ENCODE measurements around the gene TENM3.

TENM3 gene

DNA sequence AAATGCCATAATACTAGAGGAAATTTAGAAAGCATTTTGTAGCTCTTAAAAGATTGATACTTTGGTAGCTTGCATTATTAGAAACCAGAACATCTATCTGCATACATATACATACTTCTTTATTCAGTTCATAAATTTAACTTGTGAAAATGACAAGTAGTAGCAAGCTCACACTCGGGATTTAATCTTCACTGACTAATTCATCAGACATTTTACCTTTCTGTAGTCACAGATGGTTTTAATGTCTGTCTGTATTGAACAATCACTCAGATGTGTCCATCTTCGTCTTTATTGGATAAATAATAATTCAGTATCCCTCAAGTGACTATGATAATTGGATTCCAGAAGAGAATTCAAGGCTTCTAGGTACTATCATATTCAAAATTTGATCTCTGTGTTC, 232.3 kb downstream of the TENM3 start:
- no peak for DNase-seq

- DNase-seq, result no peak
Observed at GRCh38 chr4:182478475-182478874, 235.3 kb downstream of the TENM3 start.

DNA sequence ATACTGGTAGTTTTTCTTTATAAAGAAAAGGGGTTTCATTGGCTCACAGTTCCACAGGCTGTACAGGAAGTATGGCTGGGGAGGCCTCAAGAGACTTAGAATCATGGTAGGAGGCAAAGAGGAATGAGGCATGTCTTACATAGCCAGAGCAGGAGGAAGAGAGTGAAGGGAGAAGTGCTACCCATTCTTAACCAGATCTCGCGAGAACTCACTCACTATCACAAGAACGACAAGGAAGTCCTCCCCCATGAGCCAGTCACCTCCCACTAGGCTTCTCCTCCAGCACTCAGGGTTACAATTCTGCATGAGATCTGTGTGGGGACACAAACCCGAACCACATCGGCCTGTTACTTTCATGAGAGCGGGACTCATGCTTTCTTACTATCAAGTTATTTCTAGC, 240.5 kb downstream of the TENM3 start:
- no peak for DNase-seq

DNA sequence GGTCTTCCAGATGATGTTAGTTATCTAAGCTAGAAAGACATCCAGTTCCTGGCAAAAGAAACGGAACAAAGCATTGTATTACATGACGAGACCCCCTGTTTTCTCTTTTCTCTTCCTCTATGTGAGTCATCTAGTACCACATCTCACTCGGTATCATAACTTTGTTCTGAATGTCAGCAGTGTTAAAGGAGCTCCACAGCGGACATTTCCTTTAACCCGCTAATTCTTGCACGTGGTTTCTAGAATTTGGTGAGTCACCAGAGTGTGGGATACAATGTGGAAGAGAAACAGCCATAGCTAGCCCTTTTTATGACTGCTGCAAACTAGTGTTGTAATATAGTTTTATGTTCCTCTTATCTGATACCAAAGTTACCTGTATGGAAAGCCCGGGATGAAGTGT, 243.7 kb downstream of the TENM3 start:
- DNase-seq, result no peak

GRCh38 chr4:182488896-182489295, 245.7 kb downstream of the TENM3 start:
- DNase-seq, result no peak

DNA sequence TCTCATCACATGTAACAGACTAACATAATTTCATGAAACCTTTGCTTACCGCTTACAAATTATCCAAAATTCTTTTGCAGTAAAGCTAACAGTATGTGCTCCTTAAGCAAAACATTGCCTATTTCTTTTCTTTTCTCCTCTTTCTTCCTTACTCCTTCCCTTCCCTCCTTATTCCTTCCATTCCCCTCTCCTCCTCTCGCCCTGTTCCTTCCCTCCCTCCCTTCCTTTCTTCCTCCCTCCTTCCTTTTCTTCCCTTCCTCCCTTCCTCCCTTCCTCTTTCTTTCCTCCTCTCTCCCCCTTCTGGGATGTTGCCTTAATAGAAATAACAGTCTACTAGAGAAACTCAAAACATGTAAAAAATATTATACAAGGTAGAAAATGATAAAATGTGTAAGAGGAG, 246.4 kb downstream of the TENM3 start:
- DNase-seq, result no peak

DNA sequence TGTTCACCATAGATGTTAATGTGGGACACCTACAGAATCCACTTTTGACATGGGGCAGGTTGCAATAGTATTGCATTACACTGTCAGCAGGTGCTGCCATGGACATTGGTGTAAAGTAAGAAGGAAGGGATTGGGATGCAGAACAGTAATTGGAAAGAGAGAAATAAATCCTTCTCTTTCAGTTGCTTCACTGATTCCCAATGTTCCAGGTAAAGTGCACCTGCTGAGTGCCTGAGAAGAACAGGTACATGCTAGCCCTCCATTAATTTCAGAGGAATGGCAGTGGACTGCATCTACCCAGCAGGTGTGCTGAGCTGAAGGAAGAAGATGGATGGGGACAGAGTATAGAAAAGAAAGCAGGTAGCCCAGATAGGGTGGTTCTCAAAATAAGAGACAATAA, 248.5 kb downstream of the TENM3 start:
- no peak for DNase-seq

GRCh38 chr4:182492423-182492822, 249.2 kb downstream of the TENM3 start:
- no peak for DNase-seq

DNA sequence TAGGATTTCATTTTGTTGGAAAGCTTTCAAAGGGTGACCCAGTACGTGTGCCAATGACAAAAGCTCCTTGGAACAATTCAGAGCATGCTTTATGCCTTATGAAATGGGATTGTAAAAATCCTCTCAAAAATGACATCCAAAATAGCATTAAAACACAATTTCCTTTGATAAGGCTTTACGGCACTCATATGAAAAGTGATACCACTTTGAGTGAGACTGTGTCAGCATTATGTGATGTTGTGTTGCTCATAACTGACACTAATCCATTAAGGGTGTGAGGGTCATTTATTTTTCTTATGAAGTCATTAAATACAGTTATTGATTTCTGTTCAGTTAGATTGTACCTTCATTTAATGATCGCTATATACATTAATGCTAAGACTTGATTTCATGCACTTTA, 250.2 kb downstream of the TENM3 start:
- DNase-seq, result no peak

DNA sequence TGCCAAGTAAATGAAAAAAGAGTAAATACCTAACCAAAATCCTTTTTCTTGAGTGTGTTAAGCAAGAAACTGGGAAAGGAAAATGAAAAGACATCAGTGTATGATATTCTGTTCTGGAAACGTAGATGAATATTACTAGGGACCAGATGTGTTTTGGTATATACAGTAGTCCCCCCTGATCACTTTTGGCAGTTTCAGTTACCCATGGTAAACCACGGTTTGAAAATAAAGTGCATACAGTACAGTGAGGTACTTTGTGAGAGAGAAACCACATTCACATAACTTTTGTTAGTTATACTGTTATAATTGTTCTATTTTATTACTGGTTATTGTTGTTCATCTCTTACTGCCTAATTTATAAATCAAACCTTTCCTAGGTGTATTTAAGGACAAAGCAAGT, 250.9 kb downstream of the TENM3 start:
- no peak for DNase-seq

- no peak for DNase-seq
Observed at GRCh38 chr4:182495031-182495430, 251.8 kb downstream of the TENM3 start.

- no peak for DNase-seq
Observed at GRCh38 chr4:182495645-182496385, 252.6 kb downstream of the TENM3 start.

DNA sequence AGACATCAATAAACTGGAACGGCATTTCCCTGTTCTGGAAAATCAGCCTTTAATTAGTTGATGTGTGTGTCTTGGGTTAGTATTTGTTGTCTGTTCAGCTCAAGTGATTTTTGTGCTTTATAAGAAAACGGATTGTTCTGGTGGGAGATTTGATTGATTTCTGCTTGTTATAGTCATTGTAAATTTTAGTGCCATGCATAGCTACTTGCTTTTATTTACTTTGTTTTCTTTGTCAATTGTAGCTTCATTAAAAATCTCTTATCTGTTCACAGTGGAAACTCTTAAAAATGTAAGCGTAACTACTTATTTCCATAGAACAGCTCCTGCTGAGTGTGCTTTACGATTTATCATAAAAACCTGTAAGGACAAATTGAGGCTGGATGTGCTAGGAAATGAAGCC, 253.2 kb downstream of the TENM3 start:
- no peak for DNase-seq

- no peak for DNase-seq
Observed at GRCh38 chr4:182502064-182502463, 258.9 kb downstream of the TENM3 start.

DNA sequence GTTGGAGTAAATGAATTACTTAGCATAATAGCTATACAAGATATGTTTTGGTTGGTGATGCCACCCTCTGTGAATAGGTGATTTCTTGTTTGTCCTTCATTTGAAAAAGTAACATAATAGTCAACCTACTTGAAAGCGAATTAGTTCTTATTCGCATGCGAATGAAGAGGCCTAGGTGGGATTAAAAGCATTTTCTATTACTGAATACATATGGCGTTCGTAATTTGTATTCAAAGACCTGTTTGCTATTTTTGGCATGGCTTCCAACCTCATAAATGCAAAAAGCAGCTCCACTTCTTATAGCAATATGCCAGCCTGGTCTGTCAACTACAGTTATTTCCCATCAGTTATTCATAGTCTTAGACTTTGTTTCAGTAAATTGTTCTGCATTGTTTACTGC, 261.3 kb downstream of the TENM3 start:
- no peak for DNase-seq

- DNase-seq, result no peak
Observed at GRCh38 chr4:182507805-182508204, 264.6 kb downstream of the TENM3 start.

GRCh38 chr4:182510836-182511235, 267.6 kb downstream of the TENM3 start:
- DNase-seq, result no peak

DNA sequence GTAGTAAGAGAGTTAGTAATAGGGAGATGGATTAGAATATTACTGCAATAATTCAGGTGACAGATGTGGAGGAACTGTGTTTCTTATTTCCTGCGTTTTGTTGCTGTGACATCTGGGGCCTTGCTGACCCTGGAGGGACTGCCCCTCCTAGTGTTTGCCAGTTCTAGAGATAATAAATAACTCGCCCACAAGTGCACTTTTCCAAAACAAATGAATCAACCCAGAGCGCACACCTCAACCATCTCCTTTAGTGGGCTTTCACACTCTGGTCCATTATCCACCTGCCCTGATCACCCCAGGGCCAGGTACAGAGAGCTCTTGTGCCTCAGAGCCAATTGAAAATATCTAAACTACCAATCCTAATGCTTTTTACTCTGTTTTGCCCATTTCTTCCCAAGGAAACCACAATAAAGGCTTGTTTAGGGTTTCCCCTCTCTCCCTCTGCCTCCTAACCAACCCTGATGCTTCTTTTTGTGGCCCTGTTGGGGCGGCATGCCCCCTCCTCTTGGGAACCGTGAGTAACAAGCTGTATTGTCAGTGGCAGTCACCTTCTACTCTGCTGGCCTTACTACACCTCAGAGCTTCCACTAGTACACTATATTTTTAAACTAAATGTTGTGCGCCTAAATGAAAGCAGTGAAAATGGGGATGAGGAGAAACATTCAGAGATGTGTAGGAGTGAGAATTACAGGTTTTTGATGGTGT, 270.5 kb downstream of the TENM3 start:
- no peak for DNase-seq

DNA sequence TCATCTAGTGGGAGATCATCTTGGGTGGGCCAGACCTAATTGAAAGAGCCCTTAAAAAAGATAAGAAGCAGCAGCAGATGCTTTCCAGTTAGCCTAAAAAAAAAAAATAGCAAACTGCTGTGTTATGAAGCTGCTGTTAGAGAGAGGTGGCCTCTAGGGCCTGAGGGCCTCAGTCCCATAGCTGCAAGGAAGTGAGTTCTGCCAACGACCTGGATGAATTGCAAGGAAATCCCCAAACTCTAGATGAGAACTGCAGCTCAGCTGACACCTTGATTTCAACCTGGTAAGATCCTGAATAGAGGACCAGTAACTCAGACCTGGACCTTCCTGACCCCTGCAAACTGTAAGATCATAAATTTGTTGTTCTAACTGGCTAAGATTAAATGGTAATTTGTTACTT, 275.2 kb downstream of the TENM3 start:
- no peak for DNase-seq

DNA sequence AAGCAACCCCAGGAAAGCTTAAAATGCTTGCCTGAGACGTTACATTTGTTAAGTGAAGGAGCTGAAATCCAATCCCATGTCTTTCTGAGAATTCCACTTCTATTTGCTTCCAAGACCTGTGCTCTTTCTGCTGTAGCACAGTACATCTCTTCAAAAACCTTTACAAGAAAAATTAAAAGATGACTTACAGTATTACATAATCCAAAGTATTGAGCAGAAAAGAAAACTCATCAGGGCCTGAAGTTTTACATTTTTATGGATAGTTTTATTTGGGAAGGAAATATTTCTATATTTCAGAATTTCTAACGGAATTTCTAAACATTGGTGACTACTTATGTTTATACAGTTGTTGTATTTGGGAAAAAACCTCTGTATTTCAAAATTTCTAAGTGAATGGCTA, 276.3 kb downstream of the TENM3 start:
- DNase-seq, result no peak

- DNase-seq, result no peak
Observed at GRCh38 chr4:182521011-182521410, 277.8 kb downstream of the TENM3 start.

GRCh38 chr4:182528819-182529218, 285.6 kb downstream of the TENM3 start:
- DNase-seq, result no peak

DNA sequence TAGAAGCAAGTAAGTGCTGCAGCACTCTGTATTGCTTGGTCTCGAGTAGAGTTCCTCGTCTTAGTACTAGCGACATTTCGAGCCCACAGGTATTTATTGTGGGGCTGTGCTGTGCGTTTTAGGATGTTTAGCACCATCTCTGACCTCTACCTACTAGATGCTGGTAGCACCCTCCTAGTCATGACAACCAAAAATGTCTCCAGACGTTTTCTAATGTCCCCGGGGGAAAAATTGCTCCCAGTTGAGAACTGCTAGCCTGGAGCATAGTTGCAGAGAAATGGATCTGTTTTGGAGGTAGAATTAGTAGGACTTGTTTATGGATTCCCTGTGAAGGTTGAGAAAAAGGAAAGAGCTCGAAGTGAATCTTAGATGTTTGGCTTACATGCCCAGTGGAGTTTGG, 287.2 kb downstream of the TENM3 start:
- DNase-seq, result no peak

GRCh38 chr4:182531555-182532162, 288.5 kb downstream of the TENM3 start:
- DNase-seq, result no peak
